GM21619 (cell line): Measurements from ENCODE around the gene KLC1.

Source experiments
- ATAC-seq: cut with Tn5 transposase; IDR thresholded peaks from one replicate; pipeline ENCODE4 v1.9.1; 2021; ENCODE audit not compliant: unreplicated experiment

The KLC1 gene

GRCh38 chr14:103748534-103748857 lies 119.5 kb downstream of the KLC1 start:
- ATAC-seq, result no peak

DNA sequence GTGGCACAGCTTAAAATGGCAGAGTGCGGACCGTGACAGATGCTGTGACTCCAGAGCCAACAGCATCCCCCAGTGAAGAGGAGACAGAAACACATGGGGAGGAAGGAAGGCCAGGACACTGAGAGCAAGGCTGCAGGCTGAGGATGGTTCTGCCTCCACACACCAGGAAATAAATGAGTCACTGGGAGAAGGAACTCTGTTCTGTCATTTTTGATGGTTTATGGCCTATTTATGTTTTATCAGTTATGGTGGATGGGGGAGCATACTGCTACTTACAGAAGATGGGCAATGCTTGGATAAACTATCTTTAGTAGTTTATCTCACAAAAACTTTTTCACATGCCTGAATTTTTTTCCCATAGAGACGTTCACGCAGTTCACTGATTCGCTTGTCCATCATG lies 120.4 kb downstream of the KLC1 start:
- ATAC-seq, result no peak

- ATAC-seq, result no peak
Observed at GRCh38 chr14:103749860-103750259, 120.8 kb downstream of the KLC1 start.
